ENCODE data around the gene GARIN1A.
"Not testable (repeated sequence)": the region's sequence is repeated elsewhere in the genome, so short reads cannot be mapped to it uniquely, and the experiment has no call there.

The GARIN1A gene

DNA sequence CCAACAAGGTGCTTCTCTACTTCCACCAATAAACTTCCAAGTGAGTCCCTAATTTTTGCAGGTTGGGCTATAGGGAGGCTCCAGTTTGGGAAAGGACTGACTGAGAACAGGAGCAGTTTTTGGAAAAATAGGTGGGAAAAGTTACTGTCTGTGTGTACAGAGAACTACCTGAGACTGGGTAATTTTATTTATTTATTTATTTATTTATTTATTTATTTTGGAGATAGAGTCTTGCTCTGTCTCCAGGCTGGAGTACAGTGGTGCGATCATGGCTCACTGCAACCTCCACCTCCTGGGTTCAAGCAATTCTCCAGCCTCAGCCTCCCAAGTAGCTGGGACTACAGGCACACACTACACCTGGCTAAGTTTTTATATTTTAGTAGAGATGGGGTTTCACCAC is 11.2 kb downstream of the GARIN1A start:
- DNase-seq (ENCODE audit: low read depth) = not testable (repeated sequence)

DNA sequence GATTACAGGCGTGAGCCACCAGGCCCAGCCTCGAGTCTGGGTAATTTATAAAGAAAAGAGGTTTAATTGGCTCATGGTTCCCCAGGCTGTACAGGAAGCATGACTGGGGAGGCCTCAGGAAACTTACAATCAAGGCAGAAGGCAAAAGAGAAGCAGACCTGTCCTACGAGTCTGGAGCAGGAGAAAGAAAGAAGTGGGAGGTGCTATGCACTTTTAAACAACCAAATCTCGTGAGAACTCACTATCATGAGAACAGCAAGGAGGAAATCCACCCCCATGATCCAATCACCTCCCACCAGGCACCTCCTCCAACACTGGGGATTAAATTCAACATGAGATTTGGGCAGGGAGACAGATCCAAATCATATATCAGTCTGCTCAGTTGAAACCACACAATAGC is 11.6 kb downstream of the GARIN1A start:
- not testable (repeated sequence) for DNase-seq (ENCODE audit: low read depth)

DNA sequence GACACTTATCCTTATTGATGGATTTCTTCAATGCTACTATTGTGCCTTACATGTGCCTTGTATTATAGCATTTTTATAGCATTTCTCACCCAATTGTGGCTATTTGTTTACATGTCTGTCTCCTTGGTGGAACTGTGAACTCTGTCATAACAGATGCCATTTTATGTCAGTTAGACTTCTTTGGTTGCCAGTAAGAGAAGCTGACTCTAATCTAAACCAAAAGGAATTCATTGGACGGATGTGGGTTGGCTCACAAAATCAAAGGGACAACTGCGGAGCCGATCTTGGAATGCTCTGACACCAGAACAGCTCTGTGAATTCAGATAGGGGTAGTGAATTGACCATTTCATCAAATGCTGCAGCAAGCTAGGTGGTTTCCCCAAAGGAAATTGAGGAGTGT is 15.0 kb downstream of the GARIN1A start:
- no peak for DNase-seq (ENCODE audit: low read depth)

DNA sequence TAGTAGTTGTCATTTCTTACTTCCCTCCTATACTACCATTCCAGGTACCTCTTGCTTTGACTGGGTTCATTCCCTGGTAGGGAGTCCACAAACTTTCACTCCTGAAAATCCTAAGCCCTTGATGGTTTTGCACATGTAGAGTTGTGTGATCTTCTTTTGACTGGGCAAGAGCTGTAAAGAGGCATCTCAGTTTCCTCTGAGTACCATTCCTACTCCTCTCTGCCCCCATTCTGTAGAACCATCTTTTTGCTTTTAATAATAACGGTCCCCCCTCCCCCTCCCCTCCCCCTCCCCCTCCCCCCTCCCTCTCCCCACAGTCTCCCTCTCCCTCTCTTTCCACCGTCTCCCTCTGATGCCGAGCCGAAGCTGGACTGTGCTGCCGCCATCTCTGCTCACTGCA is 16.4 kb downstream of the GARIN1A start:
- no peak for DNase-seq (ENCODE audit: low read depth)

DNA sequence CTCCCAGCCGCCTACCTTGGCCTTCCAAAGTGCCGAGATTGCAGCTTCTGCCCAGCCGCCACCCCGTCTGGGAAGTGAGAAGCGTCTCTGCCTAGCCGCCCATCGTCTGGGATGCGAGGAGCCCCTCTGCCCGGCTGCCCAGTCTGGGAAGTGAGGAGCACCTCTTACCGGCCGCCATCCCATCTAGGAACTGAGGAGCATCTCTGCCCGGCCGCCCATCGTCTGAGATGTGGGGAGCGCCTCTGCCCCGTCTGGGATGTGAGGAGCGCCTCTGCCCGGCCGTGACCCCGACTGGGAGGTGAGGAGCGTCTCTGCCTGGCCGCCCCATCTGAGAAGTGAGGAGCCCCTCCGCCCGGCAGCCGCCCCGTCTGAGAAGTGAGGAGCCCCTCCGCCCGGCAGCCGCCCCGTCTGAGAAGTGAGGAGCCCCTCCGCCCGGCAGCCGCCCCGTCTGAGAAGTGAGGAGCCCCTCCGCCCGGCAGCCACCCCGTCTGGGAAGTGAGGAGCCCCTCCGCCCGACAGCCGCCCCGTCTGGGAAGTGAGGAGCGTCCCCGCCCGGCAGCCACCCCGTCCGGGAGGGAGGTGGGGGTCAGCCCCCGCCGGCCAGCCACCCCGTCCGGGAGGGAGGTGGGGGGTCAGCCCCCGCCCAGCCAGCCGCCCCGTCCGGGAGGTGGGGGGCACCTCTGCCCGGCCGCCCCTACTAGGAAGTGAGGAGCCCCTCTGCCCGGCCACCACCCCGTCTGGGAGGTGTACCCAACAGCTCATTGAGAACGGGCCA is 17.3 kb downstream of the GARIN1A start:
- not testable (repeated sequence) for DNase-seq (ENCODE audit: low read depth)

DNA sequence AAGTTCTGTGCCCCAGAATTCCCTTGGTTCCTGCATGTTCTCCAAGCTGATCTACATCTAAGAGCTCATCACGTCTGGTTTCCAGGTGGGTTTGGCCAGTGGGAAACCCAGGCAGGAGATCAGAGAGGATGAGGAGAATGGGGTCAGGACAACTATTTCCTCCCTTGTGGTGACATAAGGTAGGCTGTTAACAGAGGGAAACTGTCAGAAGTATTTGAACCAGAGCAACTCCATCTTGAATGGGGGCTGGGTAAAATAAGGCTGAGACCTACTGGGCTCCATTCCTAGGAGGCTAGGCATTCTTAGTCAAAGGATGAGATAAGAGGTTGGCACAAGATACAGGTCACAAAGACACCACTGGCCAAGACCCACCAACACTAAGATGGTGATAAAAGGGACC is 19.1 kb downstream of the GARIN1A start:
- no peak for DNase-seq (ENCODE audit: low read depth)

DNA sequence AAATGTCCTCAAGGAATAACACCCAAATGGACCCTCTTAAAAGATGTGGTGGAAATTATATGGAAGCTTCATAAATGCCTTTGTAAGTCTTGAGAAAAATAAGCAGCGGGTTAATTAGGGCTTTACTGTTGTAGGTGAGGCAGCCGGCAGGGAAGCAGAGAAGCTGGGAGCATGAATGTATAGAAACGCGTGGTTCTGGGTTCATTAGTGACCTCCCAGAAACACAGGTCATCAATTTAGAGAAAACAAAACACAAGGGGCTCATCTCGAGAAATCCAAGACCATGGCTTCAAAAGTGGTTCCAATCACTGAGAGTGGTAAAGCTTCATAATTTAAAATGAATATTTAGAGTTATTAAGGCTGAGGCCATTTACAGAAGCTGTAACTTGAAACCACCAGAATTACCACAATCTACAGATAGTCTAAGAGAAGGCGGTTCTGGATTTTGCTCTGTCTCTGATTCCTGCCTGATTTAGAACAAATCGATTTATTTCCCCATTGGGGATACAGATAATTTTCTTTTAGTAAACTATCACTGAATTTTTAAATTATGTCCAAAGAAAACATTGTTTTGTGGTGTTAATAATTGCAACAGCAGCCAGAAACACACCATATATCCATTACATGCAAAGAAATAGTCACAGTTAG is 20.7 kb downstream of the GARIN1A start:
- DNase-seq (ENCODE audit: low read depth) = no peak

DNA sequence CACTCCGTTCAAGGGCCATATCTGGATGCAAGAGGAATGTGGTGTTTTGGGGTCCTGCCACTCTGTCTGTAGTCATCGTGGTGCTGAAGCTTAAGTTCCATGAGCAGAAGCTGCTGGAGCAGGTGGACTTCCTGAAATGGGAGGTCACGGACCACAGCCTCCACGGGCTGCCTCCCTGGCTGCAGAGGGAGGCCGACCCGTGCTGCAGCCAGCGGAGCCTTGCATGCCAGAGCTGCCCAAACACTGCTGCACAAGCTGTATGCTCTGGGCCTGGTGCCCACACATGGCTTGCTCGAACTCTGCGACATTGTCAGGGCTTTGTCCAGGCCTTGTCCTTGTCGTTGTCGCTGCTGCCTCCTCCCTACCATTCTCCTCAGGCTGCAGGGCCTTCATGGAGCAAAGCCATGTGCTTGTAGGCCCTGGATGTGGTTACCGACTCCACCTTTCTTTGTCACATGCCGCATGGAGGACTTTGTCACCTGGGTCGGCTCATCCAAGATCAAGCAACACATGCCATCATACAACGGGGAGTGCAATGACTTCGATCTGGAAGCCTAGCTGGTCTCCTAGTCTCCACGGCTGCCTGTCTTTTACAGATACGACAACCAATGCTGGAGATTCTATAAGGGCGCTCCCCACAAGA is 21.4 kb downstream of the GARIN1A start:
- no peak for DNase-seq (ENCODE audit: low read depth)

DNA sequence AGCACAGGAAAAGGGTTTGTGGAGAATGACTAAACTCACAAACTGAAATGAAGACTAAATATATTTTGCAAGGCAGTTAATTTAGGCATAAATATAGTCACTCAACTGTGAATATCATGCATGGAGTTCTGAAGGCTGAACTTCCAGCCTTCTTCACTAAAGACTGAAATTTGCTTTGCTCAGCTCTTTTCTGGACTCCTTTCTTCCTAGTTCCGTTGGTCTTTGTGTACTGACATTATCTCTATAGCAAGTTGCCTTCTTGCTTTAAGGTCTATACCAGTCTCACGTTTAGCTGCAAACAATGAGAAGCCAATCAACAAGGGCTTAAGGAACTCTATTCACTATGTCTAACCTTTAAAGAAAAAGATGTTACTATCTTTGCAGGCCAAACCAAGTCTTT is 22.6 kb downstream of the GARIN1A start:
- no peak for DNase-seq (ENCODE audit: low read depth)

DNA sequence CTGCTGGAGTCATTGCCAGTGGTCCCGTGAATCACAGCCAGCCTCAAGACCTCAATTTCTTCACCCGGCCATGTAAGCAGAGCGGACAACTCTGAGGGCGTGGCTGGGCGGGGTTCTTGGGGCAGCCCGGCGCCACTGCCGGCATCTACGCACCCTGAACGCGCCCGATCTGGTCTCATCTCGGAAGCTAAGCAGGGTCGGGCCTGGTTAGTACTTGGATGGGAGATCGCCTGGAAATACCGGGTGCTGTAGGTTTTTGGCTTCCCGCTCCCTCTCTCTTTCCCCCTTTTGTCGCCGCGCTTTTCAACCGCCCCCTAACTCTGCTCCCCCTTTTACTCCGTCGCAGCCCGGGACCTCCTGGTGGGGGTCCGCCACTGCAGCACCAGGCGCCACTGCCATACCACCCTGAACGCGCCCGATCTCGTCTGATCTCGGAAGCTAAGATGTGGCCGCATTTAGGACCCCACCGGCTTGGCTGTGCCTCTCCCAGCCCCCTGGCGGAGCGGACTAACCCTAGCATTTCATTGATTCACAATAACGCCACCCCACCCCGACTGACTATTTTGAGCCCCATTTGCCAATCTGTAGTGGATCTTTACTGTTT is 25.3 kb downstream of the GARIN1A start:
- DNase-seq (ENCODE audit: low read depth) = no peak

DNA sequence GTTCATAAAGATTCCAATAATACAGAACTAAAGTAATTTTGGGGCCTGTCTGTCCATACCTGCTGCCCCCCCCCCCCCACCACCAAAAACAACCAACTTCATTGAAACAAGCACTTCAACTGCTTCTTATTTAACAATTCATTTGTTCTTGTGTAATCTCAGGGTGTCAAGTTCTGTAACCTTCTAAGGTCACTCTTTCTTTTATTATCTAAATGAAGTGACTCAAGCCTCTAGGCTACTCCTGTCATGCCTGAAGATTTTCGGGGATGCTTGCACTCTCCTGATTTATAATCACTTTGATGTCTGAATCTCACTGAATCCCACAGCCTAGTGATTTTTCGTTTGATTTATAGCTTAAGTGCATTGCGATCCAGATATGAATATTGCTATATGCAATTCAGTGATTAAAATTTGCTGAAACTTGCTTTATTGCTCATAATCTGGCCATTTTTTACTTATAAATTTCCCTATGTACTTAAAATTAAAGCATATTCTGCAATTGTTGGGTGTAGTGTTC is 27.2 kb downstream of the GARIN1A start:
- no peak for DNase-seq (ENCODE audit: low read depth)

DNA sequence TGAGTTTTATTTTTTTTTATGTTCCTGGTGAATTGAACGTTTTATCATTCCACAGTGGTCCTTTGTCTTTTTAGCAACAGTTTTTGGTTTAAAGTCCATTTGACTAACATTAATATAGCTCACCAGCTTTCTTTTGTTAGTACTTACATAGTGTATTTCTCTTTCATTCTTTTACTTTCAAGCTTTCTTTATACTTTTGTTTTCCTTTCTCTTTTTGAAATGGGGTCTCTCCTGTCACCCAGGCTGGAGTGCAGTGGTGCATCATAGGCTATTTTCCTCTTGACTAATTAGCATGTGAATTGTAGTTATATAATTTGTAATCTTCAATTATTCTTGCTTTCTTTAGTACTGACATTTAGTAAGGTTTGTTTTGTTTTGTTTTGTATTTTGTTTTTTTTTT is 27.8 kb downstream of the GARIN1A start:
- DNase-seq (ENCODE audit: low read depth) = no peak

DNA sequence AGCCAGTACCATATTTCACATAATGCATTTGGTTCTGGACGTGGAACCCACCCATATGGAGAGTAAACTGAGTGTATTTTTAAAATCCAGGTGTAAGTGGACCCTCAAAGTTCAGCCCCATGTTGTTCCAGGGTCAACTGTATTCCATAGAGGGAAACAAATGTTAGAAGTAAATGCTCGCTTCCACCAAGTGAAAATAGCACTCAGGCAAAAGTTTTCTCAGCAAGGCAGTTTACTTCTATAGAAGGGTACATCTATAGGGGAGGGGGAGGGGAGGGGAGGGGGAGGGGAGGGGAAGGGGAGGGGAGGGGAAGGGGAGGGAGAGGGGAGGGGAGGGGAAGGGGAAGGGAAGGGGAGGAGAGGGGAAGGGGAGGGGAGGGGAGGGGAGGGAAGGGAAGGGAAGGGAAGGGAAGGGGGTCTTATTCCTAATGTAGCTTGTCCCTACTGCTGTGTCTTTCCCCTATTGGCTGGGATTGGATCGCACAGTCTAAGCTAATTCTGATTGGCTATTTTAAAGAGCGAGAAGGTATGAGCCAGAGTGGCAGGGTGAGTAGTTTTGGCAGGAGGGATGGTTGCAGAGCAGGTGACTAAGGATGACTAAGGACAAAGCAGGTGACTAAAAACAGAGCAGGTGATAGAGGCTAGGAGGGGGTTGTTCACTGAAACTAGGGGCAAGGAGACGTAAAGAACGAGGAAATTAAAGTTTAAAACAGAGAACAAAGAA is 29.1 kb downstream of the GARIN1A start:
- no peak for DNase-seq (ENCODE audit: low read depth)

DNA sequence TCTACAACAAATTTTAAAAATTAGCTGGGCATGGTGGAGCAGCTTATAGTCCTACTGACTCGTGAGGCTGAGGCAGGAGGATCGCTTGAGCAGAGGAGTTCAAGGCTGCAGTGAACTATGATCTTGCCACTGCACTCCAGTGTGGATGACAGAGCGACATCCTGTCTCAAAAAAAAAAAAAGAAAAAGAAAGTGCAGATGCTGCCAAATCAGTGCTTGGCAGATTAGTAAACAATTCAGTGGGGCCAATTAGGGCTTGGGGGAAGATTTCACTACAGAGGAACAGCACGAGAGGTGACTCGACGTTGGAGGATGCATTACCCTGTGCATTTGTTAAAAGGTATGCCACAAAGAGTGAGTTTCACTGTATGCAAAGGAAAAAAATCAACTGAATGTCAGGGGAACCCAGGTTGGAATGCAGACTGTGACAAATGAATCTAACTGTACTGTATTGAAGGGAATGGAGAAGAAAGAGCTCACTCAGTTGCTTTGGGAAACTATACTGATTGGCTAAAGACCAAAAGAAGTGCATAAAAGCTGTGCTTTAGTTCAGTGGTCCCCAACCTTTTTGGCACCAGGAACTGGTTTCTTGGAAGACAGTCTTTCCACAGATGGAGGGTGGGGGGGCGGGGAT is 31.6 kb downstream of the GARIN1A start:
- no peak for DNase-seq (ENCODE audit: low read depth)

DNA sequence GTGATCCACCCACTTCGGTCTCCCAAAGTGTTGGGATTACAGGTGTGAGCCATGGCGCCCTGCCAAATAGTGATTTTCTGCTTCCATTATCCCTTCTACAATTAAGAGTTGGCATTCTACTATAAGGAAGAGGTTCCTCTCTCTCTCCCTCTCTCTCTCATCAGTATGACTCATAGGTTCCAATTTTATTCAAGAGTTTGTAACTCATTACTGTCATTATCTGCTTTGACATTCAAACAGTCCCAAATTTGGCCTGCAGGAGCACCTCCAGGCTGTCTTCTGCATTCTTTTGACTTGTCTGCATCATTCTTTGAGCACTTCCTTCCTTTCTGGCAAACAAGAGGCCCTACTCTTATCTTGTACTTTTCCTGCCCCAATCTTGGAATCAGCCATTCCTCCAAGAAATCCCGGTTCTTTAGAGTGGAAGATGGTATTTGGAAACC is 33.8 kb downstream of the GARIN1A start:
- no peak for DNase-seq (ENCODE audit: low read depth)

DNA sequence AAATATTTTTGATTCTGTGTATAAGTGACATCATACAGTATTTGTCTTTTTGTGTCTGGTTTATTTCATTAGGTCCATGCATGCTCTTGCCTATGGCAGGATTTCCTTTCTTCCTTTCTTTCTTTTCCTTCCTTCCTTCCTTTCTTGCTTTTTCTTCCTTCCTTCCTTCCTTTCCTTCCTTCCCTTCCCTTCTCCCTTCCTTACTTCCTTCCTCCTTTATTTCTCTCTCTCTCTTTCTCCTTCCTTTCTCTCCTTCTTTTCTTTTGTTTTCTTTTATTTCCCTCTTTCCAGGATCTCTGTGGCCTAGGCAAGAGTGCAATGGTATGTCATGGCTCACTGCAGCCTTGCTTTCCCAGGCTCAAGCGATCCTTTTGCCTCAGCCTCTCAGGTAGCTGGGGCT is 35.7 kb downstream of the GARIN1A start:
- no peak for DNase-seq (ENCODE audit: low read depth)

DNA sequence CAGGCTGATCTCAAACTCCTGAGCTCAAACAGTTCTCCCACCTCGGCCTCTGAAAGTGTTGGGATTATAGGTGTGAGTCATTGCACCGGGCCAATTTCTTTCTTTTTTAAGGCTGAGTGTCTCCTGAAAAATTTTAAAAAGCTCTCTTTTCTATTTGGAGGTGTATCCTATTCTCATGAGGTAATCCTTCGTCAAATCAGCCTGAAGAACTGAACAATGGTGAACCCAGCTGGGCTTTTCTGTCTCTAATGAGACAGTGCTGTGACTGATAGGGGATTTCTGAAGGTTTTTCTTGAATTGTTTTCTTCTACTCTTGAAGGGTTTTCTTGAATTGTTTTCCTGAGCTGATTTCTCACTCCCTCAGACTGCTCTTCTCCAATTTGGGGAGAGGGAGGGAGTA is 36.1 kb downstream of the GARIN1A start:
- no peak for DNase-seq (ENCODE audit: low read depth)

DNA sequence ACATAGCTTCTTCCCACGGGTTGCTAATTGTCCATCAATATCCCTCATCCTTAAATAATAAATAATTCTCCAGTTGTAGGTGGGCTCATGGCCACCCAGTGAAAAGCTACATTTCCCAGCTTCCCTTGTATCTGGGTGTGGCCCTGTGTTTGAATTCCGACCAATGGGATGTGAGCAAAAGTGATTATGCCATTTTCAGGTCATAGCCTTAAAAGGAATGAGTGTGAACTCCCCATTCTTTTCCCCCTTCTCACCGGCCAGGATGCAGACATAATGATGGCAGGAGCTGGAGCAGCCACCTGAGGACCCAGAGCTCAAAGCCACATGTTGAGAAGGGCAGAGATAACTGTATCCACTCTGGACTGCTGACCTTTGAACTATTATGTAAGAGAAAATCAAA is 36.7 kb downstream of the GARIN1A start:
- DNase-seq (ENCODE audit: low read depth) = no peak

DNA sequence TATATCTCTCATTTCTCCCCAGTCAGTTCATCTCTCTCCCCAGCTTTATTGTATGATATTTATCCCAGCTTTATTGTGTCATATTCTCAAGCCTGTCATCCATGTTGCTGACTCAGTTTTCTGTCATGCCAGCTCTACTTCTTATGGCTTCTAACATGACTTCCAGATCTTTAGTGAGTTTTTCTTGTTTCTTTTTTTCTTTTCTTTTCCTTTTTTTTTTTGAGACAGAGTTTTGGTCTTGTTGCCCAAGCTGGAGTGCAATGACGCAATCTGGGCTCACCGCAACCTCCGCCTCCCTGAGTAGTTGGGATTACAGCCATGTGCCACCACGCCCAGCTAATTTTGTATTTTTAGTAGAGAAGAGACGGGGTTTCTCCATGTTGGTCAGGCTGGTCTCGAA is 38.4 kb downstream of the GARIN1A start:
- no peak for DNase-seq (ENCODE audit: low read depth)

DNA sequence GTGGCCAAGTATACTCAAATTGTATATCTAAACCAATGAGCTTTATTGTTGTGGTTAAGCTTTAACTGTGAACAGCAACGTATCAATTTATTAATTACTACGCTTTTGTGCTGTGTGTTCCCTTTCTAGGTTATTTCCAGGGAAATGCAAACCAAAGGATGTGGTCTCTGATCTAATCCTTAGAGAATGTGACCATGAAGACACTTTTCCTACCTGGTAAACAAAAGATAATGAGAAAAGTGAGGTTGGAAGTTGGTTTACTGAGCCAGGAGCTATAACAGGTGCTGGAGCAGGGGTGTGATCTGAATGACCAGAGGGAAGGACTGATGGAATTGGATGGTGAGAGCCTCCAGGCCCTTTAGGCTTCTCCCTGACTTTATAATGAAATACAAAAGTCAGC is 41.7 kb downstream of the GARIN1A start:
- DNase-seq (ENCODE audit: low read depth) = no peak

DNA sequence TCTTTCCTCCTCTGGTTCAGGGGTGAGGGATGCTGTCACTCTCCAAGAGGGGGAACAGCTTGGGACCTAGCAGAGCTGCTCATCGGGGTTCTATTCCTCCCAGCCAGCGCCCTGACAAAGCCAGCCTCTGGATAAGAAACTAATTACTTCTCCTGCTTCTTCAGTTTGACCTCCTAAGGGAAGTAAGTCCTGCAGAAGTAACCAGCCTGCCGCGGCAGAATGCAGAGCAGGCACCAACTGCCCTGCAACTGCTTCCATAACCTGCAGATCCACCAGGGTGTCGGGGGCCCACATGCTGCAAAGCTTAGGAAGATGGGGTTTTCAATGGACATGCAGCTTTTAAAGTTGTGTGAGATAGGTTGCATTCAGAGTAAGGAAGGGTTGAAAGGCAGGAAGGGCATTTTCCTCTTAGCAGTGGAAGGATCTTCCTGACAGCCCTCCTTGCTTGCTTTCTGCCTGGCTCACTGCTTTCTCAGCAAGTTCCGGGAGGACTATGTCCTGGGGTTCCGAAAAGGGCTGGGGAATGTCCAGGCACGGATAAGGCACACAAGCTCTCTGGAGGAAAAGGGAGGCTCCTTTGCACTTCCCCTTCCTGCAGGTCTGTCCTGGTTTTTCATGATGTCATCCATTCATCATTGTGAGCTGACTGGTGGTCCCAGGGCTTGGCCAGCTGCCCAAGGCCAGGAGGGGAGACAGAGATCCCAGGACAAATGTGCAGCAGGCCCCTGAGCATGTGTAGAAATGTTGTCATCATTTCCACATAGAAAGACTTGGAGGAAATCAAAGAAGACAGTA is 42.8 kb downstream of the GARIN1A start:
- no peak for DNase-seq (ENCODE audit: low read depth)

All from stimulated activated CD8-positive, alpha-beta memory T cell treated with anti-CD3 and anti-CD28 coated beads, Interleukin-12 subunit alpha, Interleukin-12 subunit beta, amount 100 ng/mL, for 4 hours (primary cell).